CD4-positive, alpha-beta T cell treated with Interleukin-15 for 1 hour (primary cell): ENCODE results near the gene SLC2A11.

Source experiments
- DNase-seq: peaks from one replicate; pipeline ENCODE4 v3.0.0-alpha.2; 2020

SLC2A11 gene

GRCh38 chr22:23832226-23833016 lies 25.3 kb upstream of the SLC2A11 start:
- DNase-seq, result no peak

- DNase-seq, result no peak
These were observed 24.5 kb upstream of the SLC2A11 start for GRCh38 chr22:23833017-23833751.

- DNase-seq, result no peak
These were observed 23.8 kb upstream of the SLC2A11 start for GRCh38 chr22:23833911-23834317.

GRCh38 chr22:23834406-23834792 lies 23.3 kb upstream of the SLC2A11 start:
- DNase-seq, result no peak

GRCh38 chr22:23834793-23835483 lies 22.7 kb upstream of the SLC2A11 start:
- no peak for DNase-seq

- no peak for DNase-seq
These were observed 22.1 kb upstream of the SLC2A11 start for GRCh38 chr22:23835484-23836144.

GRCh38 chr22:23836281-23836680 lies 21.4 kb upstream of the SLC2A11 start:
- DNase-seq, result no peak

- no peak for DNase-seq
These were observed 20.8 kb upstream of the SLC2A11 start for GRCh38 chr22:23836692-23837495.

GRCh38 chr22:23837496-23837859 lies 20.2 kb upstream of the SLC2A11 start:
- DNase-seq, result no peak

- no peak for DNase-seq
These were observed 19.6 kb upstream of the SLC2A11 start for GRCh38 chr22:23837911-23838680.

GRCh38 chr22:23838681-23839468 lies 18.8 kb upstream of the SLC2A11 start, which contains the start of gene DERL3:
Gene DERL3 (minus strand): TSS chr22:23839006. CDS start chr22:23838987, 19 bp downstream.
- peak; percentile 99 for DNase-seq

GRCh38 chr22:23840026-23840425 lies 17.6 kb upstream of the SLC2A11 start:
- DNase-seq, result no peak

GRCh38 chr22:23841292-23841691 lies 16.4 kb upstream of the SLC2A11 start:
- DNase-seq, result no peak

- no peak for DNase-seq
These were observed 15.8 kb upstream of the SLC2A11 start for GRCh38 chr22:23841736-23842445.

- DNase-seq, result no peak
These were observed 15.1 kb upstream of the SLC2A11 start for GRCh38 chr22:23842599-23842998.

GRCh38 chr22:23844739-23845202 lies 12.9 kb upstream of the SLC2A11 start:
- DNase-seq, result no peak

GRCh38 chr22:23845265-23846080 lies 12.2 kb upstream of the SLC2A11 start:
- DNase-seq, result no peak

- no peak for DNase-seq
These were observed 11.6 kb upstream of the SLC2A11 start for GRCh38 chr22:23846081-23846469.
